IMR-90 (cell line): ENCODE measurements around the gene DMAC2. TPM values are rescaled to one million over a fixed set of nuclear protein-coding genes. Genes with fewer than 3 reads are reported as not detected.

ENCODE experiments used
- CTCF ChIP-seq: conservative IDR thresholded peaks from 2 replicates; pipeline ENCODE4 v1.5.1; 2012; ENCODE audit warnings: mild to moderate bottlenecking, low read depth, low read length, improper control_type of control experiment
- FOS ChIP-seq: fragments of 150-350 bp; IDR thresholded peaks from 2 replicates; pipeline ENCODE4 v1.6.1; 2016; ENCODE audit warnings: low read depth, low read length
- RFX5 ChIP-seq: IDR thresholded peaks from 2 replicates; pipeline ENCODE4 v1.8.0; 2012; ENCODE audit warnings: low read depth, mild to moderate bottlenecking, low read length, moderate library complexity
- polyA plus RNA-seq, 3 experiments: library from polyadenylated mRNA; depleted of rRNA; stranded (reverse); fragments of >200 nt; gene quantifications; 2 replicates each; pipeline ENCODE4 v1.2.3, GENCODE V29; 2012; ENCODE audit warnings: low replicate concordance in 1 of 3
- total RNA-seq: library from RNA; depleted of rRNA; stranded (reverse); fragments of >200 nt; gene quantifications from 2 replicates; pipeline ENCODE4 v1.2.3, GENCODE V29; 2012

DMAC2 gene
- total and polyA plus RNA-seq, 2 of the 4 experiments (the other 2 are of a cell fraction): 52.5 to 72.2 TPM

GRCh38 chr19:41397086-41398049 lies 42.3 kb downstream of the DMAC2 start, which contains the start of the genes BCKDHA and EXOSC5 (continued):
- no peak for TF ChIP-seq CTCF
- TF ChIP-seq FOS: no peak
- TF ChIP-seq RFX5: no peak
